Smooth muscle cell (in vitro differentiated cells): ENCODE measurements around the gene EPAS1. TPM values are rescaled to one million over a fixed set of nuclear protein-coding genes. Genes with fewer than 3 reads are reported as not detected.

Experiments used
- DNase-seq: peaks from one replicate; lab custom pipeline; 2025; ENCODE audit not compliant: unreplicated experiment; lab: John Stamatoyannopoulos, UW
- H2AFZ ChIP-seq: fragments of 200-600 bp; sonication (generic); 2 replicates; pipeline ENCODE4 v1.6.0; 2016; ENCODE audit warnings: antibody characterized with exemption, low read depth, mild to moderate bottlenecking
- H3F3A ChIP-seq: fragments of 200-600 bp; sonication (generic); 2 replicates; pipeline ENCODE4 v1.6.0; 2017; ENCODE audit warnings: antibody characterized with exemption, low read depth
- H3K27ac ChIP-seq: fragments of 200-600 bp; sonication (generic); 2 replicates; pipeline ENCODE4 v1.5.1; 2016; ENCODE audit warnings: low read depth, mild to moderate bottlenecking
- H3K27me3 ChIP-seq: fragments of 200-600 bp; sonication (generic); 2 replicates; pipeline ENCODE4 v1.6.1; 2016; ENCODE audit warnings: low read depth, mild to moderate bottlenecking
- H3K36me3 ChIP-seq: fragments of 200-600 bp; sonication (generic); 2 replicates; pipeline ENCODE4 v1.5.1; 2016; ENCODE audit warnings: low read depth
- H3K4me1 ChIP-seq: fragments of 200-600 bp; sonication (generic); 2 replicates; pipeline ENCODE4 v1.5.1; 2016; ENCODE audit warnings: low read depth
- H3K4me2 ChIP-seq: fragments of 200-600 bp; sonication (generic); 2 replicates; pipeline ENCODE4 v1.6.0; 2016; ENCODE audit warnings: mild to moderate bottlenecking
- H3K4me3 ChIP-seq: fragments of 200-600 bp; sonication (generic); 2 replicates; pipeline ENCODE4 v1.5.1; 2016; ENCODE audit warnings: mild to moderate bottlenecking
- H3K79me2 ChIP-seq: fragments of 200-600 bp; sonication (generic); 2 replicates; pipeline ENCODE4 v1.6.0; 2016; ENCODE audit warnings: low read depth, mild to moderate bottlenecking
- H3K9ac ChIP-seq: fragments of 200-600 bp; sonication (generic); 2 replicates; pipeline ENCODE4 v1.6.0; 2016; ENCODE audit warnings: low read depth
- H3K9me3 ChIP-seq: fragments of 200-600 bp; sonication (generic); replicated peaks from 2 replicates; pipeline ENCODE4 v1.5.1; 2016; ENCODE audit warnings: low read depth
- H4K20me1 ChIP-seq: fragments of 200-600 bp; sonication (generic); 2 replicates; pipeline ENCODE4 v1.6.0; 2016; ENCODE audit warnings: low read depth
- CTCF ChIP-seq: fragments of 200-600 bp; sonication (generic); IDR thresholded peaks from 2 replicates; pipeline ENCODE4 v1.5.1; 2017; ENCODE audit warnings: borderline replicate concordance, mild to moderate bottlenecking, antibody characterized with exemption; ENCODE audit not compliant: insufficient read depth, poor library complexity, severe bottlenecking
- WGBS: methylation state at CpG from one replicate; pipeline ENCODE4 v1.1.7; 2016; ENCODE audit warnings: low lambda C conversion rate; 5-methylcytosine and 5-hydroxymethylcytosine counted together
- polyA plus RNA-seq: library from polyadenylated mRNA; unstranded; fragments of >200 nt; fragmentation: Nextera tagmentation; extraction: Ambion mirVana; gene quantifications from 2 replicates; pipeline ENCODE4 v1.2.1, GENCODE V29; 2016
- total RNA-seq: library from RNA; depleted of rRNA; stranded (reverse); fragments of >200 nt; gene quantifications from 2 replicates; pipeline ENCODE4 v1.2.3, GENCODE V29; 2014

EPAS1 gene
- total and polyA plus RNA-seq, 2 experiments from 2014 or later, result 31.7 to 91.6 TPM

- H3K27ac ChIP-seq, result no peak overlapping the region
- no peak overlapping the region for H3K4me3 ChIP-seq
- no peaks in the 10 kb centered on the region for H3K27me3 ChIP-seq
- H2AFZ ChIP-seq, result no peak overlapping the region
- WGBS, result 99% methylated on average over 8 of the region's 8 CpGs
- no peaks in the 10 kb centered on the region for H3K4me1 ChIP-seq
- H3K4me2 ChIP-seq, result no peak overlapping the region
- no peaks in the 10 kb centered on the region for H3K9me3 ChIP-seq
- H3K36me3 ChIP-seq, result peaks cover 6% of the 10 kb centered on the region
- TF ChIP-seq CTCF, result no peak
- no peaks in the 10 kb centered on the region for H4K20me1 ChIP-seq
- no peak overlapping the region for H3K9ac ChIP-seq
- no peak for DNase-seq
- no peaks in the 10 kb centered on the region for H3K79me2 ChIP-seq
- H3F3A ChIP-seq, result peaks cover 9% of the 10 kb centered on the region
Measured at GRCh38 chr2:46381871-46382270, 84.7 kb downstream of the EPAS1 start.

GRCh38 chr2:46382331-46383112 lies 85.3 kb downstream of the EPAS1 start:
- no peaks in the 10 kb centered on the region for H3K9me3 ChIP-seq
- TF ChIP-seq CTCF, result no peak
- no peak overlapping the region for H3K4me3 ChIP-seq
- H3F3A ChIP-seq, result peaks cover 12% of the 10 kb centered on the region
- H3K4me1 ChIP-seq, result no peaks in the 10 kb centered on the region
- DNase-seq, result no peak
- H3K9ac ChIP-seq, result no peak overlapping the region
- no peak overlapping the region for H2AFZ ChIP-seq
- no peaks in the 10 kb centered on the region for H3K27me3 ChIP-seq
- H3K36me3 ChIP-seq, result peaks cover 6% of the 10 kb centered on the region
- no peaks in the 10 kb centered on the region for H4K20me1 ChIP-seq
- no peaks in the 10 kb centered on the region for H3K79me2 ChIP-seq
- H3K27ac ChIP-seq, result no peak overlapping the region
- 88% methylated on average over 14 of the region's 14 CpGs for WGBS
- H3K4me2 ChIP-seq, result no peak overlapping the region

- no peaks in the 10 kb centered on the region for H3K79me2 ChIP-seq
- H3K27me3 ChIP-seq, result no peaks in the 10 kb centered on the region
- no peak overlapping the region for H3K9ac ChIP-seq
- no peak overlapping the region for H3K4me2 ChIP-seq
- no peak overlapping the region for H2AFZ ChIP-seq
- no peaks in the 10 kb centered on the region for H3K9me3 ChIP-seq
- no peaks in the 10 kb centered on the region for H3K4me1 ChIP-seq
- no peak overlapping the region for H3K27ac ChIP-seq
- no peak for TF ChIP-seq CTCF
- WGBS, result 100% methylated on average over 1 of the region's 1 CpG
- H3K4me3 ChIP-seq, result no peak overlapping the region
- peaks cover 6% of the 10 kb centered on the region for H3K36me3 ChIP-seq
- no peak for DNase-seq
- H3F3A ChIP-seq, result peaks cover 12% of the 10 kb centered on the region
- H4K20me1 ChIP-seq, result no peaks in the 10 kb centered on the region
Measured at GRCh38 chr2:46383113-46383395, 85.8 kb downstream of the EPAS1 start.
